Neuronal stem cell (in vitro differentiated cells): ENCODE results near the gene PTCD3. TPM values are rescaled to one million over a fixed set of nuclear protein-coding genes. Genes with fewer than 3 reads are reported as not detected.

Experiments used
- DNase-seq: peaks from one replicate; pipeline ENCODE4 v3.0.0-alpha.2; 2013; ENCODE audit warnings: low spot score
- H2AFZ ChIP-seq: one replicate; pipeline ENCODE4 v1.6.1; 2013; ENCODE audit warnings: mild to moderate bottlenecking, low read length, inconsistent platforms
- H2AK5ac ChIP-seq: 2 replicates; pipeline ENCODE4 v1.6.1; 2013; ENCODE audit warnings: low read depth, mild to moderate bottlenecking, inconsistent platforms, low read length, moderate library complexity, mixed read lengths
- H2BK120ac ChIP-seq: 2 replicates; pipeline ENCODE4 v1.6.1; 2013; ENCODE audit warnings: low read depth, mild to moderate bottlenecking, inconsistent platforms, low read length, moderate library complexity, mixed read lengths
- H2BK12ac ChIP-seq: one replicate; pipeline ENCODE4 v1.6.1; 2013; ENCODE audit warnings: low read length, inconsistent platforms
- H2BK15ac ChIP-seq: 2 replicates; pipeline ENCODE4 v1.6.1; 2013; ENCODE audit warnings: mild to moderate bottlenecking, low read length, inconsistent platforms, mixed read lengths
- H2BK5ac ChIP-seq: one replicate; pipeline ENCODE4 v1.6.1; 2013; ENCODE audit warnings: inconsistent platforms, mild to moderate bottlenecking, low read length, moderate library complexity
- H3K14ac ChIP-seq: one replicate; pipeline ENCODE4 v1.6.1; 2013; ENCODE audit warnings: low read length, inconsistent platforms
- H3K18ac ChIP-seq: 2 replicates; pipeline ENCODE4 v1.6.1; 2013; ENCODE audit warnings: low read length, inconsistent platforms
- H3K23ac ChIP-seq: 2 replicates; pipeline ENCODE4 v1.6.1; 2013; ENCODE audit warnings: low read depth, mild to moderate bottlenecking, mixed read lengths, low read length, inconsistent platforms; ENCODE audit not compliant: poor library complexity
- H3K27ac ChIP-seq: replicated peaks from 3 replicates; pipeline ENCODE4 v1.5.1; 2013; ENCODE audit warnings: low read length, inconsistent platforms
- H3K27me3 ChIP-seq, 3 experiments: 2 replicates each; pipeline ENCODE4 v1.6.1; 2013; ENCODE audit warnings: low read length in 3 of 3, mild to moderate bottlenecking in 2 of 3, inconsistent platforms in 1 of 3, low read depth in 1 of 3, mixed read lengths in 1 of 3, moderate library complexity in 1 of 3; ENCODE audit not compliant: control insufficient read depth in 3 of 3, insufficient read depth in 3 of 3
- H3K36me3 ChIP-seq, 2 donors: replicated peaks in 1 of 2; 2 replicates each; pipeline ENCODE4 v1.6.1; 2013; ENCODE audit warnings: low read length in 2 of 2; ENCODE audit not compliant: control insufficient read depth in 2 of 2, insufficient read depth in 2 of 2
- H3K4ac ChIP-seq: 2 replicates; pipeline ENCODE4 v1.6.1; 2013; ENCODE audit warnings: inconsistent platforms, mild to moderate bottlenecking, low read length, moderate library complexity
- H3K4me1 ChIP-seq, 2 donors: 1 replicate in 1 of 2; 2 replicates in 1 of 2; pipeline ENCODE4 v1.6.1; 2013; ENCODE audit warnings: low read length in 2 of 2, low read depth in 1 of 2; ENCODE audit not compliant: control insufficient read depth in 2 of 2, insufficient read depth in 1 of 2
- H3K4me2 ChIP-seq: one replicate; pipeline ENCODE4 v1.6.1; 2013; ENCODE audit warnings: mild to moderate bottlenecking, low read length, inconsistent platforms; ENCODE audit not compliant: insufficient read depth, poor library complexity, severe bottlenecking
- H3K4me3 ChIP-seq, 2 donors: 2 replicates each; pipeline ENCODE4 v1.5.1; 2013; ENCODE audit warnings: low read length in 2 of 2, mild to moderate bottlenecking in 2 of 2, inconsistent platforms in 1 of 2, moderate library complexity in 1 of 2
- H3K79me1 ChIP-seq: one replicate; pipeline ENCODE4 v1.6.1; 2013; ENCODE audit warnings: low read depth, mild to moderate bottlenecking, inconsistent platforms, low read length, moderate library complexity
- H3K9ac ChIP-seq: one replicate; pipeline ENCODE4 v1.6.1; 2013; ENCODE audit warnings: mild to moderate bottlenecking, low read depth, low read length, inconsistent platforms; ENCODE audit not compliant: poor library complexity
- H3K9me3 ChIP-seq, 2 donors: replicated peaks in 1 of 2; 2 replicates each; pipeline versions ENCODE3 to v1.6.1; 2013; ENCODE audit warnings: low read length in 2 of 2, mild to moderate bottlenecking in 2 of 2, inconsistent platforms in 1 of 2, low read depth in 1 of 2, mixed read lengths in 1 of 2, moderate library complexity in 1 of 2; ENCODE audit not compliant: control insufficient read depth in 2 of 2, insufficient read depth in 1 of 2
- H4K8ac ChIP-seq: one replicate; pipeline ENCODE4 v1.6.1; 2013; ENCODE audit warnings: low read depth, mild to moderate bottlenecking, inconsistent platforms, low read length, moderate library complexity
- H4K91ac ChIP-seq: one replicate; pipeline ENCODE4 v1.6.1; 2013; ENCODE audit warnings: low read length, low read depth, mild to moderate bottlenecking, inconsistent platforms; ENCODE audit not compliant: poor library complexity
- WGBS, 2 donors: extraction: QIAGEN DNeasy Blood & Tissue Kit; methylation state at CpG; one replicate each; pipeline ENCODE4 v1.1.7; 2013; ENCODE audit warnings: missing lambda C conversion rate in 2 of 2, mixed read lengths in 1 of 2; ENCODE audit not compliant: insufficient read length in 2 of 2, insufficient replicate concordance in 1 of 2; ENCODE audit errors: extremely low coverage in 2 of 2; 5-methylcytosine and 5-hydroxymethylcytosine counted together
- small RNA-seq: library from polyadenylated mRNA; stranded (forward); fragments of <200 nt; extraction: miRNeasy Mini kit (QIAGEN cat#:217004); gene quantifications from one replicate; pipeline ENCODE3, GENCODE V24; 2013; ENCODE audit not compliant: insufficient read depth

Gene PTCD3

DNA sequence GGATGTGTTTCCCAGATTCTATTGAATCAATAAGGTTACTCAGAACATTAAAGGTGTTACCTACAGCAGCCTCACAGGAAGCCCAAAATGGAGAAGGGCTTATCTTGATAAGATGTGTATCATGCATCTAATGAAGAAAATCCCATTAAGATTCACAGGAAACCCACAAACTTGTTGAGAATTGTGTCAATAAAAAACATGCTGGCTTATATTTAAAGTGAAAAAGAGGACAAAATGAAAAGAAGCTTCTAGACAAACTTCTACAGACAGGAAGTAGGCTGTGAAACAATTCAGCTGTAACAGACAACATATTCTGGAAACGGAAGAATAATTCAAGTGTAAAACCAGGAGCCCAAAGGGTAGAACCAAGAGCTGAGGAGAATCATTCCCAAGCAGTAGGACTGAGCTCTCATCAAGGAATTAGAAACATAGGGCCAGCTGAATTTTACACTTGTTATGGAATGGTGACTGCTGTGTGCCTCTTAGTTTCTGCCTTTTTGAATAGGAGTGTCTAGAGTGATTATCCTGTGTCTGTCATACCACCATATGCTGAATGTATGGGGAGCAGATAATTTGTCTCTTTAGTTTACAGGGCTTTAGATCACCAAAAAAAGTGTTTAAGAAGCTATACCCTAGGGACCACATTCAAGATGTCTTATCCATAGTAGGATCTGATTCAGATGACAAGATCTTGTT, 79.6 kb downstream of the PTCD3 start:
- Histone ChIP-seq H3K36me3 (peaks cover 3 to 52% of the 10 kb centered on the region in 2 donors), H3K9ac (no peak overlapping the region), H2BK15ac (no peak overlapping the region), H3K4me3 (no peak overlapping the region), H2AK5ac (no peak overlapping the region), H3K27ac (no peak overlapping the region), H2BK120ac (no peak overlapping the region), H4K91ac (no peak overlapping the region), H3K4me1 (no peaks in the 10 kb centered on the region), H3K4ac (no peak overlapping the region), H2BK5ac (no peak overlapping the region), H4K8ac (no peak overlapping the region), H2BK12ac (no peak overlapping the region), H3K14ac (no peak overlapping the region), H3K4me2 (no peak overlapping the region), H3K27me3 (no peaks in the 10 kb centered on the region), H3K23ac (no peak overlapping the region), H2AFZ (no peak overlapping the region), H3K9me3 (no peaks in the 10 kb centered on the region), H3K79me1 (peaks cover 9% of the 10 kb centered on the region), H3K18ac (no peak overlapping the region)
- no CpG with 5 or more reads among the region's 1 CpG for WGBS, 2 donors
- no peak for DNase-seq

GRCh38 chr2:86186431-86186830, 80.4 kb downstream of the PTCD3 start:
- Histone ChIP-seq H2BK120ac (no peak overlapping the region), H2AK5ac (no peak overlapping the region), H4K8ac (no peak overlapping the region), H2BK12ac (no peak overlapping the region), H3K79me1 (peaks cover 6% of the 10 kb centered on the region), H3K14ac (no peak overlapping the region), H3K4me1 (no peaks in the 10 kb centered on the region), H2AFZ (no peak overlapping the region), H3K9me3 (no peaks in the 10 kb centered on the region), H3K23ac (no peak overlapping the region), H3K9ac (no peak overlapping the region), H3K36me3 (peaks cover 0 to 52% of the 10 kb centered on the region in 2 donors), H3K27me3 (no peaks in the 10 kb centered on the region), H3K4me3 (no peak overlapping the region), H4K91ac (no peak overlapping the region), H3K4me2 (no peak overlapping the region), H3K4ac (no peak overlapping the region), H2BK15ac (no peak overlapping the region), H3K27ac (no peak overlapping the region), H2BK5ac (no peak overlapping the region), H3K18ac (no peak overlapping the region)
- DNase-seq, result no peak

- Histone ChIP-seq H3K27ac (no peak overlapping the region), H2BK5ac (no peak overlapping the region), H3K14ac (no peak overlapping the region), H3K79me1 (peaks cover 4% of the 10 kb centered on the region), H2BK120ac (no peak overlapping the region), H3K23ac (no peak overlapping the region), H3K4me3 (no peak overlapping the region), H3K4me2 (no peak overlapping the region), H3K27me3 (no peaks in the 10 kb centered on the region), H3K18ac (no peak overlapping the region), H3K9ac (no peak overlapping the region), H3K9me3 (no peaks in the 10 kb centered on the region), H3K4me1 (peaks cover 1 to 7% of the 10 kb centered on the region in 2 donors), H4K91ac (no peak overlapping the region), H3K4ac (no peak overlapping the region), H4K8ac (no peak overlapping the region), H3K36me3 (peaks cover 0 to 65% of the 10 kb centered on the region in 2 donors), H2AFZ (no peak overlapping the region), H2BK15ac (no peak overlapping the region), H2BK12ac (no peak overlapping the region), H2AK5ac (no peak overlapping the region)
- WGBS, 2 donors, result 100% methylated on average over 2 of the region's 7 CpGs; no CpG with 5 or more reads in 1 of the 2 donors
- no peak for DNase-seq
Observed at GRCh38 chr2:86189782-86190416, 83.9 kb downstream of the PTCD3 start.

Small RNAs within 50 kb of the gene (small RNA-seq; reads per million reads assigned to genes)
- gene RF00019 (not detected), gene SNORD94 (472 reads per million, percentile 98 among the genes with 10 or more reads in this experiment)
